GM12878 (cell line): Measurements from ENCODE around the gene TMEM45A. TPM values are rescaled to one million over a fixed set of nuclear protein-coding genes. Genes with fewer than 3 reads are reported as not detected.

ENCODE experiments used
- ATAC-seq: fragments of 200-7000 bp; cut with Tn5 transposase; 3 replicates; pipeline ENCODE4 v1.9.1; 2020; ENCODE audit warnings: mild to moderate bottlenecking, moderate library complexity
- BruUV-seq: library from RNA; stranded (reverse); fragments of 400-500 nt; replicated peaks from 2 replicates; lab custom pipeline; 2021; lab: Mats Ljungman, UMichigan
- CTCF ChIA-PET: fragments of 300-600 bp; sonication (Branson Sonifier 250); formaldehyde crosslinking; extraction: SDS; loops from one replicate; lab custom pipeline; 2021; ENCODE audit warnings: inconsistent platforms; lab: Yijun Ruan, JAX
- POLR2A ChIA-PET: fragments of 350-600 bp; formaldehyde crosslinking; extraction: SDS; loops from one replicate; lab custom pipeline; 2021; ENCODE audit warnings: inconsistent platforms; lab: Charles Lee
- RAD21 ChIA-PET: fragments of 300-600 bp; sonication (Branson Sonifier 250); formaldehyde crosslinking; loops from one replicate; lab custom pipeline; 2023; ENCODE audit warnings: antibody characterized with exemption; ENCODE audit not compliant: unreplicated experiment; lab: Charles Lee
- SMC1A ChIA-PET: fragments of 300-600 bp; sonication (Branson Sonifier 250); formaldehyde crosslinking; loops from one replicate; lab custom pipeline; 2023; ENCODE audit not compliant: unreplicated experiment, uncharacterized antibody; lab: Charles Lee
- DNase-seq: peaks from one replicate; pipeline ENCODE4 v3.0.0-alpha.2; 2011; ENCODE audit warnings: low read depth, low spot score
- FAIRE-seq: peaks from 3 replicates; lab custom pipeline; 2011; peaks lifted over from hg19 to GRCh38; lab: Jason Lieb, UNC
- H2AFZ ChIP-seq: 2 replicates; pipeline ENCODE4 v1.6.0; 2011; ENCODE audit warnings: low read depth, low read length, control low read depth; ENCODE audit not compliant: control insufficient read depth
- H3K27ac ChIP-seq: 2 replicates; pipeline ENCODE4 v1.5.1; 2011; ENCODE audit warnings: control low read depth; ENCODE audit not compliant: control insufficient read depth, insufficient read depth
- H3K27me3 ChIP-seq, 2 experiments: replicated peaks in 1 of 2; 2 replicates each; pipeline versions ENCODE4 v1.6.0 to v1.6.1; 2011; ENCODE audit warnings: low read length in 1 of 2; ENCODE audit not compliant: control insufficient read depth in 2 of 2, insufficient read depth in 2 of 2
- H3K36me3 ChIP-seq, 2 experiments: 2 replicates each; pipeline ENCODE4 v1.5.1; 2011; ENCODE audit warnings: low read length in 1 of 2; ENCODE audit not compliant: control insufficient read depth in 2 of 2, insufficient read depth in 2 of 2
- H3K4me1 ChIP-seq: 2 replicates; pipeline ENCODE4 v1.6.1; 2011; ENCODE audit warnings: mild to moderate bottlenecking, low read length, moderate library complexity, mixed read lengths; ENCODE audit not compliant: control insufficient read depth, insufficient read depth
- H3K4me2 ChIP-seq: 2 replicates; pipeline ENCODE4 v1.6.0; 2011; ENCODE audit warnings: control low read depth; ENCODE audit not compliant: control insufficient read depth, insufficient read depth
- H3K4me3 ChIP-seq: fragments of 200-600 bp; sonication (generic); 2 replicates; pipeline ENCODE4 v1.5.1; 2016
- H3K79me2 ChIP-seq: 2 replicates; pipeline ENCODE4 v1.6.0; 2011; ENCODE audit warnings: low read length; ENCODE audit not compliant: control insufficient read depth, insufficient read depth
- H3K9ac ChIP-seq: 2 replicates; pipeline ENCODE4 v1.8.0; 2011; ENCODE audit warnings: low read length, control low read depth, mixed read lengths; ENCODE audit not compliant: control insufficient read depth, insufficient read depth
- H3K9me3 ChIP-seq: replicated peaks from 3 replicates; pipeline ENCODE4 v1.5.1; 2011; ENCODE audit warnings: mild to moderate bottlenecking, low read length; ENCODE audit not compliant: control insufficient read depth, insufficient read depth
- H4K20me1 ChIP-seq: 2 replicates; pipeline ENCODE4 v1.6.0; 2011; ENCODE audit not compliant: control insufficient read depth, insufficient read depth
- CUX1 ChIP-seq: IDR thresholded peaks from 2 replicates; pipeline ENCODE4 v1.6.1; 2012; ENCODE audit warnings: improper control_type of control experiment, low read depth, low read length; ENCODE audit not compliant: insufficient replicate concordance
- MEF2A ChIP-seq: IDR thresholded peaks from 2 replicates; pipeline ENCODE4 v1.6.1; 2011; ENCODE audit warnings: low read depth, mild to moderate bottlenecking, low read length, moderate library complexity; ENCODE audit not compliant: insufficient read depth
- SMAD1 ChIP-seq: fragments of 450-650 bp; IDR thresholded peaks from 2 replicates; pipeline ENCODE4 v1.6.1; 2018; ENCODE audit warnings: mild to moderate bottlenecking, low read depth; ENCODE audit not compliant: partially characterized antibody
- WGBS: methylation state at CpG from one replicate; pipeline ENCODE4 v1.1.6; 2016; ENCODE audit warnings: low lambda C conversion rate; ENCODE audit not compliant: insufficient replicate concordance, insufficient coverage; ENCODE audit errors: missing lambda C conversion rate; 5-methylcytosine and 5-hydroxymethylcytosine counted together
- in situ Hi-C: fragments of 300-500 bp; cut with MboI; formaldehyde crosslinking; loops from 9 replicates; pipeline ENCODE4 v1.14.3; 2018; ENCODE audit warnings: mixed read lengths
- intact Hi-C: fragments of 100-400 bp; cut with micrococcal nuclease; formaldehyde crosslinking; loops from one replicate; pipeline ENCODE4 v1.14.2; 2022; ENCODE audit not compliant: unreplicated experiment
- polyA plus RNA-seq, 11 experiments: library from polyadenylated mRNA; depleted of rRNA in 4 of 11; unstranded in 6 of 11; stranded (reverse) in 5 of 11; fragments of >200 nt; fragmentation: Nextera tagmentation in 4 of 11; fragmentation: Illumina TruSeq in 1 of 11; extraction: Ambion mirVana in 4 of 11; extraction: Trizol in 1 of 11; gene quantifications; 1 replicate in 1 of 11; 2 replicates in 10 of 11; pipeline versions ENCODE4 v1.2.1 to v1.2.3, GENCODE V29; 2011 to 2016; ENCODE audit warnings: inconsistent platforms in 2 of 11, missing spikeins in 2 of 11, low read depth in 1 of 11
- total RNA-seq, 4 experiments: library from RNA; depleted of rRNA in 3 of 4; stranded (reverse); fragments of >200 nt in 3 of 4; fragmentation: Illumina TruSeq in 1 of 4; extraction: Trizol in 1 of 4; gene quantifications; 2 replicates each; pipeline versions ENCODE4 v1.2.1 to v1.2.3, GENCODE V29; 2013 to 2021

Gene TMEM45A
- total and polyA plus RNA-seq, 10 of the 15 experiments (the other 5 are each of a cell fraction or from before 2014, with no cell fraction given), result 0.34 to 5.3 (median 0.83) TPM

- DNase-seq (no peak), ATAC-seq (no peak), FAIRE-seq (no peak)
- TF ChIP-seq MEF2A (no peak), SMAD1 (no peak), CUX1 (no peak)
- Histone ChIP-seq H3K9me3 (no peaks in the 10 kb centered on the region), H3K27me3 (no peaks in the 10 kb centered on the region), H4K20me1 (no peaks in the 10 kb centered on the region), H2AFZ (no peak overlapping the region), H3K4me2 (no peak overlapping the region), H3K4me3 (no peak overlapping the region), H3K27ac (no peak overlapping the region), H3K9ac (no peak overlapping the region), H3K79me2 (no peaks in the 10 kb centered on the region), H3K4me1 (peaks cover 11% of the 10 kb centered on the region; the same call in 1 of the 2 replicates), H3K36me3 (no peaks in the 10 kb centered on the region)
- ChIA-PET POLR2A (no interaction called here), CTCF (interaction anchor here (2.1 to 2.2 kb wide), 3 partner anchors 9 to 148 kb away, joined by 8 to 9 read pairs (median 8); no protein-coding TSS in a partner anchor), RAD21 (interaction anchor here (1.1 to 2.1 kb wide), 2 partner anchors 8 to 23 kb away, joined by 3 to 7 read pairs; no protein-coding TSS in a partner anchor), SMC1A (interaction anchor here (1.0 to 1.9 kb wide), 3 partner anchors 8 to 23 kb away, joined by 4 to 6 read pairs (median 4); no protein-coding TSS in a partner anchor)
- intact Hi-C loops (no loop called here), in situ Hi-C loops (no loop called here)
- no TSS peak for BruUV-seq
- WGBS, result 21% methylated on average over 3 of the region's 3 CpGs
These were observed 118.8 kb downstream of the TMEM45A start for GRCh38 chr3:100611221-100611620.
